Measurements from ENCODE around the gene FBRSL1.

The FBRSL1 gene

GRCh38 chr12:132556216-132556615 lies 66.3 kb downstream of the FBRSL1 start:
- DNase-seq, result no peak
- TF ChIP-seq EZH2phosphoT487 (IDR thresholded peaks at IDR 0.05; ENCODE audit: low read length) (no peak), CTCF (IDR thresholded peaks at IDR 0.05; ENCODE audit: low read length) (no peak), EZH2 (optimal IDR thresholded peaks at IDR 0.05; ENCODE audit: low read depth, low read length) (no peak)
- Histone ChIP-seq H2AFZ (ENCODE audit: low read length) (no peak overlapping the region), H3K27me3 (replicated peaks; ENCODE audit: insufficient read depth, low read length) (no peaks in the 10 kb centered on the region), H3K4me1 (ENCODE audit: low read length) (no peaks in the 10 kb centered on the region), H3F3A (ENCODE audit: insufficient read depth, low read length) (no peaks in the 10 kb centered on the region), H3K36me3 (replicated peaks; ENCODE audit: insufficient read depth, low read length) (no peaks in the 10 kb centered on the region), H3K79me2 (ENCODE audit: low read length) (no peaks in the 10 kb centered on the region), H3K9ac (ENCODE audit: low read length) (no peak overlapping the region), H4K20me1 (ENCODE audit: insufficient read depth, low read length) (no peaks in the 10 kb centered on the region), H3K27ac (ENCODE audit: low read length) (no peak overlapping the region), H3K4me2 (ENCODE audit: low read depth, low read length) (no peak overlapping the region), H3K9me3 (replicated peaks; ENCODE audit: insufficient read depth, low read length) (no peaks in the 10 kb centered on the region), H3K4me3 (ENCODE audit: low read length) (no peak overlapping the region), H3K9me2 (replicated peaks; ENCODE audit: insufficient read depth, low read length) (no peaks in the 10 kb centered on the region)

GRCh38 chr12:132556801-132557200 lies 66.8 kb downstream of the FBRSL1 start:
- TF ChIP-seq EZH2phosphoT487 (IDR thresholded peaks at IDR 0.05; ENCODE audit: low read length) (no peak), EZH2 (optimal IDR thresholded peaks at IDR 0.05; ENCODE audit: low read depth, low read length) (no peak), CTCF (IDR thresholded peaks at IDR 0.05; ENCODE audit: low read length) (no peak)
- H3K27ac ChIP-seq (ENCODE audit: low read length), result no peak overlapping the region
- H2AFZ ChIP-seq (ENCODE audit: low read length), result no peak overlapping the region
- no peaks in the 10 kb centered on the region for H3K9me2 ChIP-seq (replicated peaks; ENCODE audit: insufficient read depth, low read length)
- no peaks in the 10 kb centered on the region for H3K79me2 ChIP-seq (ENCODE audit: low read length)
- no peak for DNase-seq
- no peaks in the 10 kb centered on the region for H4K20me1 ChIP-seq (ENCODE audit: insufficient read depth, low read length)
- no peaks in the 10 kb centered on the region for H3K27me3 ChIP-seq (replicated peaks; ENCODE audit: insufficient read depth, low read length)
- H3K4me2 ChIP-seq (ENCODE audit: low read depth, low read length), result no peak overlapping the region
- H3K4me3 ChIP-seq (ENCODE audit: low read length), result no peak overlapping the region
- H3K36me3 ChIP-seq (replicated peaks; ENCODE audit: insufficient read depth, low read length), result no peaks in the 10 kb centered on the region
- H3K4me1 ChIP-seq (ENCODE audit: low read length), result no peaks in the 10 kb centered on the region
- no peak overlapping the region for H3K9ac ChIP-seq (ENCODE audit: low read length)
- H3F3A ChIP-seq (ENCODE audit: insufficient read depth, low read length), result no peaks in the 10 kb centered on the region
- no peaks in the 10 kb centered on the region for H3K9me3 ChIP-seq (replicated peaks; ENCODE audit: insufficient read depth, low read length)

GRCh38 chr12:132557291-132558015 lies 67.5 kb downstream of the FBRSL1 start:
- Histone ChIP-seq H4K20me1 (ENCODE audit: insufficient read depth, low read length) (no peaks in the 10 kb centered on the region), H3K27ac (ENCODE audit: low read length) (no peak overlapping the region), H3K9ac (ENCODE audit: low read length) (no peak overlapping the region)

More at GRCh38 chr12:132557291-132558015, 67.5 kb downstream of the FBRSL1 start:
- no peak for DNase-seq
- no peak for TF ChIP-seq CTCF (IDR thresholded peaks at IDR 0.05; ENCODE audit: low read length)
- TF ChIP-seq EZH2 (optimal IDR thresholded peaks at IDR 0.05; ENCODE audit: low read depth, low read length), result no peak
- TF ChIP-seq EZH2phosphoT487 (IDR thresholded peaks at IDR 0.05; ENCODE audit: low read length), result no peak
- H2AFZ ChIP-seq (ENCODE audit: low read length), result no peak overlapping the region
- no peak overlapping the region for H3K4me3 ChIP-seq (ENCODE audit: low read length)
- no peaks in the 10 kb centered on the region for H3F3A ChIP-seq (ENCODE audit: insufficient read depth, low read length)
- no peak overlapping the region for H3K4me2 ChIP-seq (ENCODE audit: low read depth, low read length)
- H3K27me3 ChIP-seq (replicated peaks; ENCODE audit: insufficient read depth, low read length), result no peaks in the 10 kb centered on the region
- no peaks in the 10 kb centered on the region for H3K79me2 ChIP-seq (ENCODE audit: low read length)
- no peaks in the 10 kb centered on the region for H3K36me3 ChIP-seq (replicated peaks; ENCODE audit: insufficient read depth, low read length)
- no peaks in the 10 kb centered on the region for H3K4me1 ChIP-seq (ENCODE audit: low read length)
- H3K9me3 ChIP-seq (replicated peaks; ENCODE audit: insufficient read depth, low read length), result no peaks in the 10 kb centered on the region
- no peaks in the 10 kb centered on the region for H3K9me2 ChIP-seq (replicated peaks; ENCODE audit: insufficient read depth, low read length)
